ENCODE results near the gene SLC35F2. TPM values are rescaled to one million over a fixed set of nuclear protein-coding genes. Genes with fewer than 3 reads are reported as not detected.
"Not testable (repeated sequence)": the region's sequence is repeated elsewhere in the genome, so short reads cannot be mapped to it uniquely, and the experiment has no call there.

SLC35F2 gene
- total RNA-seq, result 4.7 TPM

GRCh38 chr11:107858217-107859070 lies at the start of gene SLC35F2:
SLC35F2 (minus strand) TSS chr11:107858787; CDS start chr11:107858767, 20 bp downstream.
- peak; percentile 45 for DNase-seq

- DNase-seq, result no peak
These were observed 49.6 kb upstream of the SLC35F2 start for GRCh38 chr11:107908211-107908610.

GRCh38 chr11:107898270-107898669 lies 39.7 kb upstream of the SLC35F2 start:
- peak; percentile 12 for DNase-seq

- DNase-seq, result no peak
These were observed 23.7 kb upstream of the SLC35F2 start for GRCh38 chr11:107882095-107882820.

GRCh38 chr11:107881471-107881870 lies 22.9 kb upstream of the SLC35F2 start:
- DNase-seq, result not testable (repeated sequence)

GRCh38 chr11:107876141-107876540 lies 17.6 kb upstream of the SLC35F2 start:
- DNase-seq, result no peak

- DNase-seq, result no peak
These were observed 6.0 kb upstream of the SLC35F2 start for GRCh38 chr11:107864591-107864990.

GRCh38 chr11:107860688-107861087 lies 2.1 kb upstream of the SLC35F2 start:
- DNase-seq, result no peak

- DNase-seq, result not testable (repeated sequence)
These were observed 1.6 kb upstream of the SLC35F2 start for GRCh38 chr11:107860240-107860620.

GRCh38 chr11:107859459-107860239 lies 1.1 kb upstream of the SLC35F2 start:
- DNase-seq, result peak; percentile 38

GRCh38 chr11:107857550-107858216 lies 904 bp downstream of the SLC35F2 start:
- no peak for DNase-seq

- DNase-seq, result no peak
These were observed 1.5 kb downstream of the SLC35F2 start for GRCh38 chr11:107856981-107857517.

- no peak for DNase-seq
These were observed 2.2 kb downstream of the SLC35F2 start for GRCh38 chr11:107856180-107856980.

- DNase-seq, result no peak
These were observed 5.5 kb downstream of the SLC35F2 start for GRCh38 chr11:107853070-107853469.

GRCh38 chr11:107851704-107852310 lies 6.8 kb downstream of the SLC35F2 start:
- no peak for DNase-seq

- no peak for DNase-seq
These were observed 8.8 kb downstream of the SLC35F2 start for GRCh38 chr11:107849790-107850189.

- no peak for DNase-seq
These were observed 10.2 kb downstream of the SLC35F2 start for GRCh38 chr11:107848345-107848744.

- no peak for DNase-seq
These were observed 11.4 kb downstream of the SLC35F2 start for GRCh38 chr11:107847184-107847583.

GRCh38 chr11:107844041-107844440 lies 14.5 kb downstream of the SLC35F2 start:
- no peak for DNase-seq

- no peak for DNase-seq
These were observed 16.0 kb downstream of the SLC35F2 start for GRCh38 chr11:107842412-107843100.
